Liver (tissue), 9 donors: ENCODE data around the gene RERE. TPM values are rescaled to one million over a fixed set of nuclear protein-coding genes. Genes with fewer than 3 reads are reported as not detected.

Experiments used
- DNase-seq: peaks from one replicate; pipeline ENCODE4 v3.0.0-alpha.2; 2017; ENCODE audit warnings: low spot score
- H3K27ac ChIP-seq, 2 donors: one replicate each; pipeline ENCODE4 v1.7.0; 2013; ENCODE audit warnings: inconsistent platforms in 2 of 2, low read length in 2 of 2, control low read depth in 1 of 2, low read depth in 1 of 2, mild to moderate bottlenecking in 1 of 2
- H3K27me3 ChIP-seq, 4 donors: one replicate each; pipeline versions ENCODE4 v1.6.1 to v1.7.0; 2013; ENCODE audit warnings: low read length in 3 of 4, inconsistent platforms in 1 of 4, mild to moderate bottlenecking in 1 of 4, moderate library complexity in 1 of 4; ENCODE audit not compliant: control insufficient read depth in 4 of 4, insufficient read depth in 4 of 4
- H3K36me3 ChIP-seq, 4 donors: one replicate each; pipeline versions ENCODE4 v1.6.1 to v1.7.0; 2013; ENCODE audit warnings: low read length in 3 of 4, mild to moderate bottlenecking in 3 of 4, low read depth in 1 of 4, moderate library complexity in 1 of 4; ENCODE audit not compliant: control insufficient read depth in 4 of 4, insufficient read depth in 3 of 4
- H3K4me1 ChIP-seq, 4 donors: one replicate each; pipeline versions ENCODE4 v1.6.1 to v1.7.0; 2013; ENCODE audit warnings: low read length in 3 of 4, mild to moderate bottlenecking in 3 of 4, moderate library complexity in 1 of 4; ENCODE audit not compliant: control insufficient read depth in 4 of 4, insufficient read depth in 4 of 4
- H3K4me3 ChIP-seq, 3 donors: one replicate each; pipeline versions ENCODE4 v1.6.1 to v1.7.0; 2013; ENCODE audit warnings: low read length in 3 of 3, control low read depth in 1 of 3, low read depth in 1 of 3, mild to moderate bottlenecking in 1 of 3
- H3K9ac ChIP-seq, 2 donors: one replicate each; pipeline ENCODE4 v1.7.0; 2013; ENCODE audit warnings: low read length in 2 of 2, mild to moderate bottlenecking in 2 of 2, moderate library complexity in 2 of 2, control low read depth in 1 of 2, low read depth in 1 of 2
- H3K9me3 ChIP-seq, 4 donors: one replicate each; pipeline versions ENCODE4 v1.6.1 to v1.7.0; 2013; ENCODE audit warnings: low read length in 3 of 4; ENCODE audit not compliant: control insufficient read depth in 4 of 4
- ATF3 ChIP-seq: IDR thresholded peaks from 2 replicates; pipeline ENCODE4 v1.6.1; 2016; ENCODE audit warnings: antibody characterized with exemption
- CTCF ChIP-seq: fragments of 150-350 bp; IDR thresholded peaks from 2 replicates; pipeline ENCODE4 v1.5.1; 2017; ENCODE audit warnings: improper control_type of control experiment, low read depth, low read length; ENCODE audit not compliant: missing input control
- EGR1 ChIP-seq, 2 donors: IDR thresholded peaks; 2 replicates each; pipeline ENCODE4 v1.6.1; 2016 to 2018; ENCODE audit warnings: antibody characterized with exemption in 2 of 2, low read depth in 2 of 2
- FOXA1 ChIP-seq: IDR thresholded peaks from 2 replicates; pipeline ENCODE4 v1.6.1; 2016; ENCODE audit warnings: antibody characterized with exemption
- FOXA2 ChIP-seq: IDR thresholded peaks from 2 replicates; pipeline ENCODE4 v1.6.1; 2016; ENCODE audit warnings: antibody characterized with exemption
- GABPA ChIP-seq, 2 donors: IDR thresholded peaks in 1 of 2; conservative IDR thresholded peaks in 1 of 2; 2 replicates each; pipeline ENCODE4 v1.6.1; 2016; ENCODE audit warnings: antibody characterized with exemption in 2 of 2, mild to moderate bottlenecking in 1 of 2, moderate library complexity in 1 of 2
- HNF4A ChIP-seq, 2 donors: conservative IDR thresholded peaks; 2 replicates each; pipeline ENCODE4 v1.6.1; 2016; ENCODE audit warnings: antibody characterized with exemption in 2 of 2, mild to moderate bottlenecking in 2 of 2
- HNF4G ChIP-seq: IDR thresholded peaks from 2 replicates; pipeline ENCODE4 v1.6.1; 2016; ENCODE audit warnings: antibody characterized with exemption
- JUND ChIP-seq, 2 donors: IDR thresholded peaks; 2 replicates each; pipeline ENCODE4 v1.6.1; 2016; ENCODE audit warnings: antibody characterized with exemption in 2 of 2
- MAX ChIP-seq: IDR thresholded peaks from 2 replicates; pipeline ENCODE4 v1.6.1; 2016; ENCODE audit warnings: antibody characterized with exemption
- NR2F2 ChIP-seq: IDR thresholded peaks from 2 replicates; pipeline ENCODE4 v1.6.1; 2016; ENCODE audit warnings: antibody characterized with exemption
- RAD21 ChIP-seq, 2 donors: IDR thresholded peaks; 2 replicates each; pipeline ENCODE4 v1.6.1; 2016; ENCODE audit warnings: antibody characterized with exemption in 2 of 2, mild to moderate bottlenecking in 2 of 2
- REST ChIP-seq: IDR thresholded peaks from 2 replicates; pipeline ENCODE4 v1.6.1; 2016; ENCODE audit warnings: antibody characterized with exemption, mild to moderate bottlenecking
- RXRA ChIP-seq, 2 donors: IDR thresholded peaks; 2 replicates each; pipeline ENCODE4 v1.6.1; 2017 to 2018; ENCODE audit warnings: antibody characterized with exemption in 2 of 2, mild to moderate bottlenecking in 1 of 2
- SP1 ChIP-seq: IDR thresholded peaks from 2 replicates; pipeline ENCODE4 v1.6.1; 2018; ENCODE audit warnings: antibody characterized with exemption, mild to moderate bottlenecking
- TAF1 ChIP-seq: conservative IDR thresholded peaks from 2 replicates; pipeline ENCODE4 v1.6.1; 2016; ENCODE audit warnings: antibody characterized with exemption, mild to moderate bottlenecking
- YY1 ChIP-seq: IDR thresholded peaks from 2 replicates; pipeline ENCODE4 v1.6.1; 2016; ENCODE audit warnings: antibody characterized with exemption, mild to moderate bottlenecking
- ZBTB33 ChIP-seq: IDR thresholded peaks from 2 replicates; pipeline ENCODE4 v1.6.1; 2016; ENCODE audit warnings: antibody characterized with exemption
- WGBS: extraction: QIAGEN DNeasy Blood & Tissue Kit; methylation state at CpG from one replicate; pipeline ENCODE4 v1.1.7; 2013; 5-methylcytosine and 5-hydroxymethylcytosine counted together
- polyA plus RNA-seq, 2 donors: library from polyadenylated mRNA; stranded (reverse) in 1 of 2; unstranded in 1 of 2; fragments of 200-250 nt in 1 of 2; fragments of >200 nt in 1 of 2; fragmentation: Nextera tagmentation in 1 of 2; extraction: Ambion mirVana in 1 of 2; gene quantifications; one replicate each; pipeline versions ENCODE4 v1.2.1 to v1.2.3, GENCODE V29; 2013 to 2015
- total RNA-seq, 2 donors: library from RNA; depleted of rRNA; stranded (reverse); fragments of >200 nt; gene quantifications; one replicate each; pipeline ENCODE4 v1.2.3, GENCODE V29; 2014
- donor health status: healthy.
- donor health status: healthy.
- donor health status: healthy.
- donor health status: healthy.
- donor health status: healthy.

RERE gene
- total and polyA plus RNA-seq, 4 donors: 9.8 to 49.1 (median 24.8) TPM

- 90% methylated on average over 8 of the region's 8 CpGs for WGBS
- H3K4me1 ChIP-seq: no peaks in the 10 kb centered on the region
- no peaks in the 10 kb centered on the region for H3K9me3 ChIP-seq
- H3K4me3 ChIP-seq: no peak overlapping the region
- no peak for DNase-seq
- no peaks in the 10 kb centered on the region for H3K27me3 ChIP-seq
- TF ChIP-seq FOXA2: no peak
- no peak for TF ChIP-seq EGR1 (IDR thresholded peaks at IDR 0.05; ENCODE audit: low read depth in 2 of 2)
- TF ChIP-seq JUND (IDR thresholded peaks at IDR 0.05): no peak
- no peak for TF ChIP-seq RAD21 (IDR thresholded peaks at IDR 0.05)
- TF ChIP-seq ATF3: no peak
- no peak for TF ChIP-seq MAX
- TF ChIP-seq TAF1: no peak
- TF ChIP-seq SP1: no peak
- TF ChIP-seq REST: no peak
- no peak for TF ChIP-seq GABPA (IDR thresholded peaks at IDR 0.05 in 1 of 2, conservative IDR thresholded peaks at IDR 0.05 in 1 of 2)
- no peak for TF ChIP-seq ZBTB33
- TF ChIP-seq HNF4G: no peak
- TF ChIP-seq YY1: no peak
- no peak for TF ChIP-seq RXRA (IDR thresholded peaks at IDR 0.05)
- TF ChIP-seq HNF4A (conservative IDR thresholded peaks at IDR 0.05): no peak
- no peak for TF ChIP-seq NR2F2
- no peak for TF ChIP-seq CTCF
- TF ChIP-seq FOXA1: no peak
- no peak overlapping the region for H3K27ac ChIP-seq
- H3K36me3 ChIP-seq: no peaks in the 10 kb centered on the region
- H3K9ac ChIP-seq: no peak overlapping the region
Observed at GRCh38 chr1:8431019-8431418, 386.4 kb downstream of the RERE start.
